RPMI7951 (cell line): Measurements from ENCODE around the gene TTLL3. TPM values are rescaled to one million over a fixed set of nuclear protein-coding genes. Genes with fewer than 3 reads are reported as not detected.
"Not testable (repeated sequence)": the region's sequence is repeated elsewhere in the genome, so short reads cannot be mapped to it uniquely, and the experiment has no call there.

Experiments
- DNase-seq: peaks from one replicate; pipeline ENCODE4 v3.0.0-alpha.2; 2012; ENCODE audit warnings: low read depth
- total RNA-seq: library from RNA; depleted of rRNA; stranded (reverse); fragments of >200 nt; shearing (Covaris generic); gene quantifications from 2 replicates; pipeline ENCODE4 v1.2.3, GENCODE V29; 2014; rRNA removed

The TTLL3 gene
- total RNA-seq, 1 experiment from 2014 or later = 4.7 TPM

DNA sequence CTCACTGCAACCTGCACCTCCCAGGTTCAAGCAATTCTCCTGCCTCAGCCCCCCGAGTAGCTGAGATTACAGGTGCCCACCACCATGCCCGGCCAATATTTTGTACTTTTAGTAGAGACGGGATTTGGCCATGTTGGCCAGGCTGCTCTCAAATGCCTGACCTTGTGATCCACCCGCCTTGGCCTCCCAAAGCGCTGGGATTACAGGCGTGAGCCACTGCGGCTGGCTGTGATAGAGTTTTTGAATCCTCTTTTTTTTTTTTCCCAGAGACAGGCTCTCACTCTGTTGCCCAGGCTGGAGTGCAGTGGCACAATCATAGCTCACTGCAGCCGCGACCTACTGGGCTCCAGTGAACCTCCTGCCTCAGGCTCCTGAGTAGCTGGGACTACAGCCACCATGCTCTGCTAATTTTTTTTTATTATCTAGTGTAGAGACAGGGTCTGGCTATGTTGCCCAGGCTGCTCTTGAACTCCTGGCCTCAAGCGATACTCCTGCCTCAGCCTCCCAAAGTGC, 55.1 kb downstream of the TTLL3 start:
- DNase-seq = peak; percentile 8

DNA sequence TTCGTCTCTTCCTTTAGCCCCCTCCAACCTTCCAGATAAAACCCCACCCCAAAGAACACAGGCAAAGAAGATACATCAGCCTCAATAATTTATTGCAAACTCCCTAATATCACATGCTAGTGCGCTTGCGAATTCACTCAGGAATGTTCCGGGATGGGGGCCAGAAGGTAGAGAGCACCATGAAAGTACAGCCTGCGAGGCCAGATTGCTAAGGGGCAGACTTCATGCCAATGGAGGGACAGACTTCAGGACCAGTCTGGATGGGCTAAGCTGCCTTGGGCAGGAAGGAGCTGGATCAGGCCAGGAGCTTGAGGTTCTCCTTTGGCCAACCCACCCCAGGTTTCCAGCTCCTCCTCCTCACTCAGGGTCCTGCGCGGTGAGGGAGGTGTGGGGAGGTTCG, 56.6 kb downstream of the TTLL3 start:
- DNase-seq = no peak

DNA sequence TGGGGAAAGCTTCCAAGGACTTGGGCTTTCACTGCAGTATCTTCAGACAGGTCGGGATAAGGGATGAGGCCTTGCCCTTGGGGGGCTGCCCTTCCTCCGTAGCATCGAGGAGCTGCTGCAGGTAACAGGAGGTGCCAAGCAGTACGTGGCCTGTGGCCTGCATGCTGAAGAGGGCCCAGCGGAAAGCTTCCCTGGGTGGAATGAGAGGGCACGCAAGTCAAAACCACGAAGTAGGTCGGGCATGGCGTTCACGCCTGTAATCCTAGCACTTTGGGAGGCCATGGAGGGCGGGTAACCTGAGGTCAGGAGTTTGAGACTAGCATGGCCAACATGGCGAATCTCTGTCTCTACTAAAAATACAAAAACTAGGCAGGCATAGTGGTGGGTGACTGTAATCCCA, 57.0 kb downstream of the TTLL3 start:
- DNase-seq = no peak

DNA sequence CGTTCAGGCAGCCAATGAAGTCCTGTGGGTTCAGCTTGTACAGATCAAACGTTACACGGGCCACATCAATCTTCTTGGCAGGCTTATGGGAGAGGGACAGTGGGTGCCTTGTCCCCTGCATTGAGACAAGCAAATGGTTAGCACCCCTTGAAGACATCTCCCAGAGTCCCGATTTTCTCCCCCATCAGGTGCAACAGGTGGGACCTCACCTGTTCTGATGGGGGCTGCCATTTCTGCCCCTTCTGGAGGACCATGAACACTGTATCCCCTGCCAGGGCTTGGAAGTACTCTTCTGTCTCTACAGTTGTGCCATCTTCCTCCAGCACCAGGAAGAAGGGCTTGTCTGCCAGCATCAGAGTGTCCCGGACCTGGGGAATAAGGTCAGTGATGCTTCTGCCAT, 59.9 kb downstream of the TTLL3 start:
- no peak for DNase-seq

DNA sequence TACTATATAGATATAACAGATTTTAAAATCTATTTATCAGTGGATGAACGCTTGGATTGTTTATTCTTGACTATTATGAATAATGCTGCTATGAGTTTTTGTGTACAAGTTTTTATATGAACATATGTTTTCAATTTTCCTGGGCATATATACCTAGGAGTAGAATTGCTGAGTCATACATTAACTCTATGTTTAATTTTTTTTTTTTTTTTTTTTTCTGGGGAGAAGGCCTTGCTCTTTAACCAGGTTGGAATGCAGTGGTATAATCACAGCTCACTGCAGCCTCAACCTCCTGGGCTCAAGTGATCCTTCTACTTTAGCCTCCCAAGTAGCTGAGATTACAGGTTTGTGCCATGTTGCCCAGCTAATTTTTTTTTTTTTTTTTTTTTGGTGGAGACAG, 60.9 kb downstream of the TTLL3 start:
- peak; percentile 77 for DNase-seq

DNA sequence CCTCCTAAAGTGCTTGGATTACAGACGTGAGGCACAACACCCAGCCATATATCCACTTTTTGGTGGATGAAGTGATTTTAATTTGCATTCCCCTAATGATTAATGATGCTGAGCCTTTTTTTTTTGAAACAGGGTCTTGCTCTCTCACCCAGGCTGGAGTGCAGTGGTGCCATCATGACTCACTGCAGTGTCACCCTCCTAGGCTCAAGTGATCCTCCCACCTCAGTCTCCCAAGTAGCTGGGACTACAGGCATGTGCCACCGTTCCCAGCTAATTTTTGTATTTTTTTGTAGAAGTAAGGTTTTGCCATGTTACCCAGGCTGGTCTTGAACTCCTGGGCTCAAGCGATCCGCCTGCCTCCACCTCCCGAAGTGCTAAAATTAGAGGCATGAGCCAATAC, 62.0 kb downstream of the TTLL3 start:
- DNase-seq = peak; percentile 37

DNA sequence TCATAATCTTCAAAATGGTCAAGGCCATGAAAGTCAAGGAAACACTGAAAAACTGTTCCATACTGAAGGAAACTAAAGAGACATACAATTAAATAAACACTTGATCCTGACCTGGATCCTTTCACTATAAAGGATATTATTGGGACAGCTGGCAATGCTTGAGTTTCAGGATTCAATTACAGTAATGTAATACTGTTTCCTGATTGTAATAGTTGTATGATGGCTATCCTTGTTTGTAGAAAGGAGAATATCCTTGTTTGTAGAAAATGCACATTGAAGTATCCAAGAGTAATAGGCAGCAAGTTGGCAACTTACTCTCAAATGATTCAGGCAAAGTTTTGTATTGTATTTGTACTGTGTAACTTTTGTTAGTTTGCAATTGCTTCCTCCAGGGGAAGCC, 65.4 kb downstream of the TTLL3 start:
- DNase-seq = no peak

DNA sequence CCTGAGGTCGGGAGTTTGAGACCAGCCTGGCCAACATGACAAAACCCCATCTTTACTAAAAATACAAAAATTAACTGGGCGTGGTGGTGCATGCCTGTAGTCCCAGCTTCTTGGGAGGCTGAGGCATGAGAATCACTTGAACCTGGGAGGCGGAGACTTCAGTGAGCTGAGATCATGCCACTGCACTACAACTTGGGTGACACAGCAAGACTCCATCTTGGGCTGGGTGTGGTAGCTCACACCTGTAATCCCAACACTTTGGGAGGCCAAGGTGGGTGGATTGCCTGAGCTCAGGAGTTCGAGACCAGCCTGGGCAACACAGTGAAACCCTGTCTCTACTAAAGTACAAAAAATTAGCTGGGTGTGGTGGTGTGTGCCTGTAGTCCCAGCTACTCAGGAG, 66.2 kb downstream of the TTLL3 start:
- not testable (repeated sequence) for DNase-seq

DNA sequence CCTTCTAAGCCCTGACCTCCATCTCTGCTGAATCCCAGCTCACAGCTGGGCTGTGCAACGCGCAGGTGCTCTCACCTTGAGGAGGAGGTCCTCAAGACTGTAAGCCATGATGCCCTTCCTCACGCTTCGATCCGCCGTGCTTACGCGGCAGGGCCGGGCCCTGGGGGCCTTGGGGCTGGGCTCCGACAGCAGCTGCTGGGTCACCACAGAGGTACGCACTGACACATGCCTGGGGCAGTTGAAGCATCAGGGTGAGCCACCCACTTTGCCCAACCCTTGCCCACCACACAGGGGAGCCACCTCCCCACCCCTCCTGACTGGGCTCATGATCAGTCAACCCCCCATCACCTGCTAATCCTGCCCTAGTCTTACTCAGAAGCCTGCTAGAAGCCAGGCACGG, 66.9 kb downstream of the TTLL3 start:
- no peak for DNase-seq

DNA sequence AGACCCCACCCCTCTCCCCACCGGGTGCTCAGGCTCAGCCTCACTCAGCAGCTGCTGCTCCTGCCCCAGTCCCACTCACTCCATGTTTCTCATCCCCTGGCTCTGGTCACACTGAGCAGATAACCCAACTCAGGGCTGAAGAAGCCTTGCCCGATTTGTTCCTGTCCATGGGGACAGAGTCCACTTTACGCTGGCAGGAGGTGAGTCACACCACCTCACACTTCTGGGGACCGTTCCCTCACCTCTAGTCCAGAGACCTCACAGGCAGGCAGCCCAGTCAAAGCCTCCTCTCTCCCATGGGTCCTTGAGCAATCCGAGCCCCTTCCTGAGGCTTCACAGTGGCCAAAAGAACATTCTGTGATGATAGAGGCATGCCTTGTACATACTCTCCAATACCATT, 68.6 kb downstream of the TTLL3 start:
- no peak for DNase-seq

DNA sequence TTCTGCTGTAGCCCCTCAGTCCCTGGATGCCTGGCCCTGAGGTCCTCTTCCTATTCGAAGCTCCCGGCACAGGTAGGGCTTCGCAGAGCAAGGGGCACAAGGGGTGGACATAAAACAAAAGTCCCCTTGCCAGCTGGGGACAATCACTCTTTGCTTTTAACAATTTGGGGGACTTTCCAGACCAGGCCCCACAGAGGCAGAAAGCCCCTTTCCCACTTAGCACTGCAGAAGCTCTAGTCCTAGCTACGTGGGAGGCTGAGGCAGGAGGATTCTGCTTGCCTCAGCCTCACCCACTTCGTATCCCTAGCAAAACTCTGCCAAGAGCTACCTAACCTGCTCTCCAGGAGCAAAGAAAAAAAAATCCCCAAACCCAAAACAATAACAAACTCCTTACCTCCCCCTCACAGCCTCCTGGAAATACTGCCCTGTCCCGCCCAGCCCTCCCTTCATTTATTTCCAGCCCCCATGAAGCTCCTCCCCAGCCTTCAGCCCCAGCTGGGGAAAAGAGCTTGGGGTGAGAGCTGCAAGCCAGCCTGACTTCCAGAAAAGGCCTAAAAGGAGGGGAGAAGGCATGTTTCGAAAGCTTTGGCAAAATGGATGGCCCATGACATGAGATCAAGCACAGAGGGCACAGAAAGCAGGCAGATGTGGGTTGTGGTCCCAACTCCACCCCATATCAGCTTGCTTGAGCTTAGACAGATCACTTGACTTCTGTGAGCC, 69.9 kb downstream of the TTLL3 start, which contains the start of gene CIDEC:
Gene CIDEC, minus strand, starts transcription at position 424 of the 720 bp plus-strand sequence. CDS start 1,767 bp downstream, outside the sequence.
- DNase-seq = no peak

DNA sequence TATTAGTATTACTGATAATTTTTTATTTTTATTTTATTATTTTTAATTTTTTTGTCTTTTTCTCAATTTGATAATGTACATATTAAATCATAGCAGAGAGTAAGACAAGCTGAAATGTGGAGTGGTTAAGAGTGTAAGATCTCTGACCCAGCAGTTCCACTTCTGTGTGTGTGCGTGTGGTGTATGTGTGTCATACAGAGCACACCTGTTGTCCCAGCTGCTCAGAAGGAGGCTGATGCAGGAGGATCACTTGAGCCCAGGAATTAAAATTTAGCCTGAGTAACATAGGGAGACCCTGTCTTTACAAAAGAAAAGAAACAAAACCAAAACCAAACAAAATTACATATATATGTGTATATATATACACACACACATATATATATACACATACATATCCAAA, 71.4 kb downstream of the TTLL3 start:
- DNase-seq = no peak

DNA sequence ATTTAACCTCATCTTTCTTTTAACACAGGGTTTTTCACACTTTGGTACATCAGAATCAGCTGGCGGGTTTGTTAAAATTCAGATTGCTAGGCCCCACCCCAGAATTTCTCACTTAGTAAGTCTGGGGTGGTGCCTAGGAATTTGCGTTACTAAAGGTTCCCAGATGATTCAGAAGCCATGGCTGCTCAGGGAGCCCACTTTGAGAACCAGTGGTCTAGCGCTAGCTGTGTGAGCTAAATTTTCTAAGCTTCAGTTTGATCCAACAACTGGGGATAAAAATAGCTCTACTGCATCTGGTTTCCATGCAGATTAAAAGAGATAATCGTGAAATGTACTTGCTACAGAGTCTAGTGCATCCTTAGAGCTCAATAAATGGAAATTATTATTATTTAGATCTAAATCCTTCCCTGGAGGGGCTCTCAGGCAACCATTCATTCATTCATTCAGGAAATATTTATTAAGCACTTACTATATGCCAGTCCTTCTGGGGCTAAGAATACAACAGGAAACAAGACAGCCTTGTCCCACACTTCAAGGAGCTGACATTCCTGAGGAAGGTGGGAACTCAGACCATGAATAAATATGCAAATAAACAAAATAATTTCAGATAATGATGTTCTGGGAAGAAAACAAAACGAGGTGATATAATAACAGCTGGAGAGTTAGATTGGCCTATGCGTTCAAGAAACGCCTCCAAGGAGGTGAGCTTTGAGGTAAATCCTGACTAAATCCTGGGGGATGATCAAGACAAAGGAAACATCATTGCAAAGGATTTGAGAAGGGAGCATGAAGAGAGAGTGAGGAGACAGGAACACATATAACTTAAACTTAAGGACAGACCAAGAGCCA, 73.9 kb downstream of the TTLL3 start:
- peak; percentile 78 for DNase-seq

DNA sequence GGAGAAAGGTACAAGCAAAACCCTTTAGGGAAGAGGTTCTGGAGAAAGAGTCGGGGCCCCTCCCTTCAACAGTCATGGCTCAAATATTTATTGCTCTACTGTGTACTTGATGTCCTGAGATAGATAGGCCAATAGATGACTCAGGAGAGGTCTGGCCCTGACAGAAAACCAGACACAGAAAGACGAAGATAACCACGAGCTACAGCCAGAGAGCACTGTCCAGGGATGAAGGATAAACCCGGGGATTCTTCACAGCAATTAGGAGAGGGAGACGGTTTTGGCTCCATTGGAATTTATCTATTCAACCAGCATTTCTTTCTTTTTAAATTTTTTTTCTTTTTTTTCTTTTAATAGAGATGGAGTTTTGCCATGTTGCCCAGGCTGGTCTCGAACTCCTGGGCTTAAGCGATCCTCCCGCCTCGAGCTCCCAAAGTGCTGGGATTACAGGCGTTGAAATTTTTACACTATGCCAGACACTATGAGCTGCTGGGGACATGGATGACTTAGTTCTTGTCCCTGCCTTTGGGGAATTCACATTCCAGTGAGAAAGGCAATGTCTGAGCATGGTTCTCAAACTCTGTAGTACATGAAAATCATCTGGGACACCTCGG, 74.6 kb downstream of the TTLL3 start:
- DNase-seq = peak; percentile 92

Other genes with a start within 250 kb of the TTLL3 start
- gene MTMR14, start 160.8 kb upstream of the TTLL3 start, total RNA-seq = 34.9 and 38.7 TPM in 2 replicates
- gene CPNE9, start 106.4 kb upstream of the TTLL3 start, total RNA-seq = not detected in 2 replicates
- gene BRPF1, start 78.5 kb upstream of the TTLL3 start, total RNA-seq = 14.2 and 15.2 TPM in 2 replicates
- gene OGG1, start 60.3 kb upstream of the TTLL3 start, total RNA-seq = 31.2 and 34.4 TPM in 2 replicates
- gene CAMK1, start 40.3 kb upstream of the TTLL3 start, total RNA-seq = 40.4 and 46.9 TPM in 2 replicates
- 99.1 and 107 TPM in 2 replicates for gene TADA3, start 17.8 kb upstream of the TTLL3 start, total RNA-seq
- 254 and 426 TPM in 2 replicates for gene ARPC4, start 17.2 kb upstream of the TTLL3 start, total RNA-seq
- gene RPUSD3, start 33.7 kb downstream of the TTLL3 start, total RNA-seq = 47.5 and 49.5 TPM in 2 replicates
- not detected in 2 replicates for gene CIDEC, start 70.0 kb downstream of the TTLL3 start, total RNA-seq
- gene JAGN1, start 80.3 kb downstream of the TTLL3 start, total RNA-seq = 34.7 and 36.8 TPM in 2 replicates
- gene IL17RE, start 92.6 kb downstream of the TTLL3 start, total RNA-seq = not detected in 2 replicates
- gene IL17RC, start 106.8 kb downstream of the TTLL3 start, total RNA-seq = 23.2 and 25.8 TPM in 2 replicates
- 32.1 and 38.9 TPM in 2 replicates for gene CRELD1, start 123.6 kb downstream of the TTLL3 start, total RNA-seq
- 0.98 and 1.2 TPM in 2 replicates for gene PRRT3, start 142.1 kb downstream of the TTLL3 start, total RNA-seq
- 56.0 and 59.1 TPM in 2 replicates for gene EMC3, start 176.6 kb downstream of the TTLL3 start, total RNA-seq
- gene FANCD2, start 216.2 kb downstream of the TTLL3 start, total RNA-seq = 32.3 and 37.5 TPM in 2 replicates